Measurements from ENCODE around the gene TRIM10. TPM values are rescaled to one million over a fixed set of nuclear protein-coding genes. Genes with fewer than 3 reads are reported as not detected.

The TRIM10 gene
- total and polyA plus RNA-seq, 2 donors (not counting 1 experiment from before 2014, with no cell fraction given), result not detected

DNA sequence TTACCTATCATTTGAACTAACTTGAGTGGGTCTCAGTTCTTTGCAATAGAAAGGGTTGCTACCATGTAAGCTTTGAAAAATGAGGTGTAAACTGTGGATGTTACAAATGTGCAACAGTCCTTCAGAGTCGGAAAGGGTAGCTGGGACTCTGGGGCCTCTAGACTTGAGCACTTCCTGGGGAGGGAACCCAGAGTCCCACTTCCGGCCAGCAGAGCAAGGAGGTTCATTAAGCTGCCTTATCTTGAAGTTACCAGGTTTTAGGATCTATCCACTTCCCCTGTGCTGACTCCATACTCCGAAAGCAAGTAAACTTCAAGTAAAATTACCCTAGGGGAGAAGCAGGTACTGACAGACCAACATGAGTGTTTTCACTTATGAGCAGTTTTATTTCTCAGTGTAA is 9.4 kb downstream of the TRIM10 start:
- Histone ChIP-seq H3K27me3 (replicated peaks in 1 of 4; ENCODE audit: control extremely low read depth in 1 of 4, control insufficient read depth in 3 of 4, insufficient read depth in 4 of 4, low read length in 3 of 4) (peaks cover 0 to 37% (median 10%) of the 10 kb centered on the region in 4 experiments), H2AFZ (ENCODE audit: insufficient read depth, low read depth, low read length, poor library complexity, severe bottlenecking) (no peak overlapping the region), H3K4me2 (replicated peaks; ENCODE audit: low read depth, low read length, poor library complexity, severe bottlenecking) (no peak overlapping the region), H3K36me3 (replicated peaks in 1 of 2; ENCODE audit: control extremely low read depth in 1 of 2, control insufficient read depth in 1 of 2, extremely low read depth in 1 of 2, insufficient read depth in 2 of 2, low read length in 1 of 2) (no peaks in the 10 kb centered on the region), H3K9ac (ENCODE audit: low read length) (no peak overlapping the region), H3K9me3 (ENCODE audit: control extremely low read depth in 1 of 3, control insufficient read depth in 2 of 3, insufficient read depth in 1 of 3, low read length in 2 of 3) (no peaks in the 10 kb centered on the region), H4K20me1 (ENCODE audit: control insufficient read depth, insufficient read depth, low read length, poor library complexity, severe bottlenecking) (no peaks in the 10 kb centered on the region), H3K4me3 (ENCODE audit: control extremely low read depth in 1 of 5, extremely low read depth in 1 of 5, insufficient read depth in 1 of 5, low read depth in 2 of 5, low read length in 4 of 5) (no peak overlapping the region), H3K79me2 (ENCODE audit: control insufficient read depth, insufficient read depth, low read length) (no peaks in the 10 kb centered on the region), H3K4me1 (ENCODE audit: control insufficient read depth in 2 of 2, insufficient read depth in 2 of 2, low read length in 2 of 2) (no peaks in the 10 kb centered on the region), H3K27ac (ENCODE audit: low read length in 2 of 2) (no peak overlapping the region)
- WGBS (ENCODE audit: insufficient coverage), result 15% methylated on average over 2 of the region's 3 CpGs
- no peak overlapping the region for H3K27ac Mint-ChIP-seq
- H3K27me3 Mint-ChIP-seq, result peaks cover 57% of the 10 kb centered on the region
- DNase-seq (no peak), ATAC-seq (ENCODE audit: low read depth) (no peak)
- no peaks in the 10 kb centered on the region for H3K9me3 Mint-ChIP-seq (ENCODE audit: insufficient read depth)
- H3K4me1 Mint-ChIP-seq, result no peaks in the 10 kb centered on the region
- intact Hi-C loops (cut with micrococcal nuclease), result no loop called here
- H3K4me3 Mint-ChIP-seq, result no peak overlapping the region
- no peak for TF ChIP-seq EZH2 (IDR thresholded peaks at IDR 0.05; ENCODE audit: borderline replicate concordance, insufficient read depth, low read depth, low read length, poor library complexity, severe bottlenecking)
- TF ChIP-seq, protein P1, sequence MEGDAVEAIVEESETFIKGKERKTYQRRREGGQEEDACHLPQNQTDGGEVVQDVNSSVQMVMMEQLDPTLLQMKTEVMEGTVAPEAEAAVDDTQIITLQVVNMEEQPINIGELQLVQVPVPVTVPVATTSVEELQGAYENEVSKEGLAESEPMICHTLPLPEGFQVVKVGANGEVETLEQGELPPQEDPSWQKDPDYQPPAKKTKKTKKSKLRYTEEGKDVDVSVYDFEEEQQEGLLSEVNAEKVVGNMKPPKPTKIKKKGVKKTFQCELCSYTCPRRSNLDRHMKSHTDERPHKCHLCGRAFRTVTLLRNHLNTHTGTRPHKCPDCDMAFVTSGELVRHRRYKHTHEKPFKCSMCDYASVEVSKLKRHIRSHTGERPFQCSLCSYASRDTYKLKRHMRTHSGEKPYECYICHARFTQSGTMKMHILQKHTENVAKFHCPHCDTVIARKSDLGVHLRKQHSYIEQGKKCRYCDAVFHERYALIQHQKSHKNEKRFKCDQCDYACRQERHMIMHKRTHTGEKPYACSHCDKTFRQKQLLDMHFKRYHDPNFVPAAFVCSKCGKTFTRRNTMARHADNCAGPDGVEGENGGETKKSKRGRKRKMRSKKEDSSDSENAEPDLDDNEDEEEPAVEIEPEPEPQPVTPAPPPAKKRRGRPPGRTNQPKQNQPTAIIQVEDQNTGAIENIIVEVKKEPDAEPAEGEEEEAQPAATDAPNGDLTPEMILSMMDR (IDR thresholded peaks at IDR 0.05), result no peak
- ChIA-PET POLR2A (no interaction called here), CTCF (no interaction called here)

DNA sequence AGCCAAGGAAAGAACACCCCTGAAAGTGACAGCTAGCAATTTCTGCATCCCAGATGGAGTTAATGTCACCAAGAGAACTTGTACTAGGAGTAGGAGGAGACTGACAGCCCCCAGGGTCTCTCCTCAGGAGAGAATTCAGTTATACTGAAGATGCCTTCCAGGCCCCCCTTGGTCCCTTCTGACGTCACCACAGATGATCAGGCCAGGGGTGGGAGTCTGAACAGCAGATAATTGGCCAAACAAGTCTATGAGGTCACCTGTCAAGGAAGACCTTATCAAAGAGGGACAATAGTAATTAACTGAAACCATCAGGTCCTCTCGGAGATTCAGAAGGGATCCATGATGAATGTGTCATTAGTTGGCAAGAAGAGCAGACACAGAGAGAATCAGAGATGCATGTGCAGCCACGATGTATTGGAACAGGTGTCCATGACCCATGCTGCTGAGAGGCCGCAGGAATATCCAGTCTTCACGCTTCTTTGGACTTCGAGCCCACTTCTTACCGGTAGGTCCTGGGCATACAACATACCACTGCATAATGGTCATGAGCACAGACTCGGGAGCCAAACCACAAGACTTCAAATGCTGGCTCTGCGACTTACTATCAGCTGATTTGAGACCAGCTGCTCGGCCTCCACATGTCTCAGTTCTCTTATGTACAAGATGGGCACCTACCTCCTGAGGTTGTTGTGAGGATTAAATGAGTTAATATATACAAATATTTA is 10.2 kb downstream of the TRIM10 start:
- Histone ChIP-seq H3K4me3 (ENCODE audit: control extremely low read depth in 1 of 5, extremely low read depth in 1 of 5, insufficient read depth in 1 of 5, low read depth in 2 of 5, low read length in 4 of 5) (no peak overlapping the region), H3K27ac (ENCODE audit: low read length in 2 of 2) (no peak overlapping the region), H3K4me1 (ENCODE audit: control insufficient read depth in 2 of 2, insufficient read depth in 2 of 2, low read length in 2 of 2) (no peaks in the 10 kb centered on the region), H3K4me2 (replicated peaks; ENCODE audit: low read depth, low read length, poor library complexity, severe bottlenecking) (no peak overlapping the region), H3K36me3 (replicated peaks in 1 of 2; ENCODE audit: control extremely low read depth in 1 of 2, control insufficient read depth in 1 of 2, extremely low read depth in 1 of 2, insufficient read depth in 2 of 2, low read length in 1 of 2) (no peaks in the 10 kb centered on the region), H3K9me3 (ENCODE audit: control extremely low read depth in 1 of 3, control insufficient read depth in 2 of 3, insufficient read depth in 1 of 3, low read length in 2 of 3) (no peaks in the 10 kb centered on the region), H2AFZ (ENCODE audit: insufficient read depth, low read depth, low read length, poor library complexity, severe bottlenecking) (no peak overlapping the region), H3K9ac (ENCODE audit: low read length) (no peak overlapping the region), H3K79me2 (ENCODE audit: control insufficient read depth, insufficient read depth, low read length) (no peaks in the 10 kb centered on the region), H3K27me3 (replicated peaks in 1 of 4; ENCODE audit: control extremely low read depth in 1 of 4, control insufficient read depth in 3 of 4, insufficient read depth in 4 of 4, low read length in 3 of 4) (peaks cover 0 to 37% (median 9%) of the 10 kb centered on the region in 4 experiments), H4K20me1 (ENCODE audit: control insufficient read depth, insufficient read depth, low read length, poor library complexity, severe bottlenecking) (no peaks in the 10 kb centered on the region)
- Mint-ChIP-seq H3K9me3 (ENCODE audit: insufficient read depth) (no peaks in the 10 kb centered on the region), H3K27ac (no peak overlapping the region), H3K4me3 (no peak overlapping the region), H3K4me1 (no peaks in the 10 kb centered on the region), H3K27me3 (peaks cover 50% of the 10 kb centered on the region)
- intact Hi-C loops (cut with micrococcal nuclease), result no loop called here
- 96% methylated on average over 9 of the region's 10 CpGs for WGBS (ENCODE audit: insufficient coverage)
- CTCF ChIA-PET, result no interaction called here
- POLR2A ChIA-PET, result no interaction called here
- ATAC-seq (ENCODE audit: low read depth) (no peak), DNase-seq (no peak)
- TF ChIP-seq, protein P1 (IDR thresholded peaks at IDR 0.05), result no peak
- no peak for TF ChIP-seq EZH2 (IDR thresholded peaks at IDR 0.05; ENCODE audit: borderline replicate concordance, insufficient read depth, low read depth, low read length, poor library complexity, severe bottlenecking)

All from B cell (primary cell).